Hypothalamus (tissue), 51 donors: ENCODE results near the gene NEK5.

Experiments used
- DNase-seq, 51 donors: peaks; one replicate each; lab custom pipeline; 2025; lab: John Stamatoyannopoulos, UW

Gene NEK5

DNA sequence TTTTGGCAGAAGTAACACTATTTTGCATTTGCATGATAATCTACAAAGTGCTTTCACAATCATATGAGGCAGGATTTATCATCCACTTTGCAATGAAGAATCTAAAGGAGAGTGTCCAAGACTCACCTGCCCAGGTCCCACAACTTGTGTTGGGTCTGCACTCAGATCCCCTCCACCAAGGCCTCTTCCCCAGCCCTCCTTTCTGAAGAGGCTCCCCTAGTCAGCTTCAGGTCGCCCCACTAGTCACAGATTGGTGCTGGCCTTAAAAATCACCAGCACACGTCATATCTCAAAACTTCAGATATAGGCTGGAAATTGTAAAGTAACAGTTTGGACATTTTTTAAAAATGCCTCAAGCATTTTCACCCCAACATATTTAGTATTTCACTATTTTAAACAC, 135.2 kb downstream of the NEK5 start:
- no peak for DNase-seq

GRCh38 chr13:51988988-51989618, 139.8 kb downstream of the NEK5 start:
- no peak for DNase-seq
